GM23338 (cell line): ENCODE measurements around the gene MAG. TPM values are rescaled to one million over a fixed set of nuclear protein-coding genes. Genes with fewer than 3 reads are reported as not detected.

ENCODE experiments used
- ATAC-seq: fragments of 200-7000 bp; cut with Tn5 transposase; 3 replicates; pipeline ENCODE4 v1.9.1; 2020
- DNase-seq: peaks from one replicate; pipeline ENCODE4 v3.0.0-alpha.2; 2015; ENCODE audit warnings: low spot score
- H2AFZ ChIP-seq: fragments of 200-600 bp; sonication (generic); 2 replicates; pipeline ENCODE4 v1.8.0; 2016; ENCODE audit warnings: antibody characterized with exemption, mild to moderate bottlenecking, moderate library complexity
- H3F3A ChIP-seq: fragments of 200-600 bp; sonication (generic); replicated peaks from 2 replicates; pipeline ENCODE4 v1.8.0; 2017; ENCODE audit warnings: antibody characterized with exemption, mixed run types, low read depth
- H3K27ac ChIP-seq: fragments of 200-600 bp; sonication (generic); 2 replicates; pipeline ENCODE4 v1.6.1; 2016; ENCODE audit warnings: low read depth
- H3K27me3 ChIP-seq: fragments of 200-600 bp; sonication (generic); 2 replicates; pipeline ENCODE4 v1.8.0; 2016; ENCODE audit warnings: mild to moderate bottlenecking, mixed run types, moderate library complexity; ENCODE audit not compliant: insufficient read depth
- H3K36me3 ChIP-seq: fragments of 200-600 bp; sonication (generic); 2 replicates; pipeline ENCODE4 v1.8.0; 2016; ENCODE audit warnings: mild to moderate bottlenecking; ENCODE audit not compliant: insufficient read depth
- H3K4me1 ChIP-seq: fragments of 200-600 bp; sonication (generic); 2 replicates; pipeline ENCODE4 v1.8.0; 2016; ENCODE audit warnings: mild to moderate bottlenecking, moderate library complexity; ENCODE audit not compliant: insufficient read depth
- H3K4me2 ChIP-seq: fragments of 200-600 bp; sonication (generic); 2 replicates; pipeline ENCODE4 v1.7.1; 2017; ENCODE audit warnings: mixed run types
- H3K4me3 ChIP-seq: fragments of 200-600 bp; sonication (generic); 2 replicates; pipeline ENCODE4 v1.6.1; 2016; ENCODE audit warnings: mixed run types
- H3K79me2 ChIP-seq: fragments of 200-600 bp; sonication (generic); replicated peaks from 2 replicates; pipeline ENCODE4 v1.8.0; 2017; ENCODE audit warnings: mild to moderate bottlenecking; ENCODE audit not compliant: insufficient read depth
- H3K9me2 ChIP-seq: fragments of 200-600 bp; sonication (generic); 2 replicates; pipeline ENCODE4 v1.8.0; 2017; ENCODE audit not compliant: insufficient read depth
- H4K20me1 ChIP-seq: fragments of 200-600 bp; sonication (generic); replicated peaks from 2 replicates; pipeline ENCODE4 v1.8.0; 2017; ENCODE audit warnings: mild to moderate bottlenecking; ENCODE audit not compliant: insufficient read depth
- H3K27ac Mint-ChIP-seq: 2 replicates; pipeline ENCODE4 v1.8.0; 2020; ENCODE audit warnings: inconsistent platforms, mild to moderate bottlenecking, moderate library complexity, mixed read lengths
- H3K27me3 Mint-ChIP-seq: 3 replicates; pipeline ENCODE4 v1.8.0; 2022; ENCODE audit warnings: low read depth, mild to moderate bottlenecking, moderate library complexity, mixed read lengths, inconsistent platforms; ENCODE audit not compliant: insufficient read depth, poor library complexity
- H3K36me3 Mint-ChIP-seq: 3 replicates; pipeline ENCODE4 v1.8.0; 2021; ENCODE audit warnings: low read depth, mild to moderate bottlenecking, inconsistent platforms, moderate library complexity, mixed read lengths
- H3K4me1 Mint-ChIP-seq: 3 replicates; pipeline ENCODE4 v1.8.0; 2020; ENCODE audit warnings: mild to moderate bottlenecking, inconsistent platforms, mixed read lengths
- H3K4me3 Mint-ChIP-seq: 3 replicates; pipeline ENCODE4 v1.8.0; 2021; ENCODE audit warnings: moderate library complexity, mild to moderate bottlenecking, inconsistent platforms, mixed read lengths
- H3K9me3 Mint-ChIP-seq: 3 replicates; pipeline ENCODE4 v1.8.0; 2020; ENCODE audit warnings: moderate library complexity, mild to moderate bottlenecking, inconsistent platforms, mixed read lengths
- CREB1 ChIP-seq: fragments of 250-450 bp; sonication (Bioruptor Pico); IDR thresholded peaks from 2 replicates; pipeline ENCODE4 v1.5.0; 2020; ENCODE audit warnings: low read depth, mild to moderate bottlenecking, moderate library complexity
- CTCF ChIP-seq, 2 experiments: fragments of 200-600 bp in 1 of 2; sonication (generic) in 1 of 2; conservative IDR thresholded peaks; 2 replicates each; pipeline versions ENCODE4 v1.5.1 to v1.6.1; 2016 to 2017; ENCODE audit warnings: antibody characterized with exemption in 2 of 2, low read depth in 2 of 2, mild to moderate bottlenecking in 2 of 2, moderate library complexity in 1 of 2
- ETS1 ChIP-seq: IDR thresholded peaks from 2 replicates; pipeline ENCODE4 v1.6.1; 2016; ENCODE audit warnings: antibody characterized with exemption
- EZH2 ChIP-seq: fragments of 200-600 bp; sonication (generic); IDR thresholded peaks from one replicate; pipeline ENCODE4 v1.8.0; 2017; ENCODE audit warnings: antibody characterized with exemption, mild to moderate bottlenecking, low read depth; ENCODE audit not compliant: unreplicated experiment
- EZH2phosphoT487 ChIP-seq: fragments of 200-600 bp; sonication (generic); IDR thresholded peaks from one replicate; pipeline ENCODE4 v1.8.1; 2018; ENCODE audit warnings: antibody characterized with exemption; ENCODE audit not compliant: unreplicated experiment
- JUNB ChIP-seq: IDR thresholded peaks from one replicate; pipeline ENCODE4 v1.6.1; 2016; ENCODE audit warnings: antibody characterized with exemption; ENCODE audit not compliant: unreplicated experiment
- NANOG ChIP-seq: IDR thresholded peaks from 2 replicates; pipeline ENCODE4 v1.6.1; 2016; ENCODE audit warnings: antibody characterized with exemption, borderline replicate concordance
- POLR2AphosphoS5 ChIP-seq: IDR thresholded peaks from 2 replicates; pipeline ENCODE4 v1.6.1; 2016; ENCODE audit warnings: antibody characterized with exemption, low read depth
- REST ChIP-seq: IDR thresholded peaks from one replicate; pipeline ENCODE4 v1.6.1; 2018; ENCODE audit warnings: antibody characterized with exemption; ENCODE audit not compliant: unreplicated experiment
- STAT1 ChIP-seq: IDR thresholded peaks from one replicate; pipeline ENCODE4 v1.6.1; 2016; ENCODE audit warnings: antibody characterized with exemption; ENCODE audit not compliant: unreplicated experiment
- ZNF114 ChIP-seq: fragments of 250-450 bp; sonication (Bioruptor Pico); IDR thresholded peaks from 2 replicates; pipeline ENCODE4 v1.5.0; 2020; ENCODE audit warnings: mild to moderate bottlenecking, moderate library complexity
- ZNF331 ChIP-seq: fragments of 250-450 bp; sonication (Bioruptor Pico); IDR thresholded peaks from 2 replicates; pipeline ENCODE4 v1.5.0; 2020; ENCODE audit warnings: low read depth, mild to moderate bottlenecking, moderate library complexity
- ZNF462 ChIP-seq: fragments of 250-450 bp; sonication (Bioruptor Pico); IDR thresholded peaks from 2 replicates; pipeline ENCODE4 v1.5.0; 2020; ENCODE audit warnings: mild to moderate bottlenecking, moderate library complexity
- polyA plus RNA-seq: library from polyadenylated mRNA; unstranded; fragments of >200 nt; fragmentation: Nextera tagmentation; extraction: Ambion mirVana; gene quantifications from 2 replicates; pipeline ENCODE4 v1.2.1, GENCODE V29; 2016
- total RNA-seq: library from RNA; depleted of rRNA; stranded (reverse); fragments of >200 nt; shearing (Covaris generic); gene quantifications from 2 replicates; pipeline ENCODE4 v1.2.3, GENCODE V29; 2014

MAG gene
- total and polyA plus RNA-seq, 2 experiments from 2014 or later, result 0.61 to 1.3 TPM

- Mint-ChIP-seq H3K9me3 (no peaks in the 10 kb centered on the region), H3K36me3 (peaks cover 85% of the 10 kb centered on the region), H3K27ac (0 out of 2 replicates have a peak overlapping the region, but pooled peaks have one; percentile 31), H3K4me3 (no peak overlapping the region), H3K27me3 (peaks cover 22% of the 10 kb centered on the region), H3K4me1 (peaks cover 5% of the 10 kb centered on the region)
- H3K36me3 ChIP-seq, result 0 out of 2 replicates have a peak, but pooled peaks cover 23% of the 10 kb centered on the region
- no peak overlapping the region for H3K4me2 ChIP-seq
- H3K4me3 ChIP-seq, result no peak overlapping the region
- H4K20me1 ChIP-seq, result peaks cover 33% of the 10 kb centered on the region
- 0 out of 2 replicates have a peak overlapping the region, but pooled peaks have one; percentile 19 for H3K27ac ChIP-seq
- ATAC-seq (no peak), DNase-seq (no peak)
- H3K27me3 ChIP-seq, result no peaks in the 10 kb centered on the region
- no peaks in the 10 kb centered on the region for H3F3A ChIP-seq
- no peaks in the 10 kb centered on the region for H3K9me2 ChIP-seq
- H2AFZ ChIP-seq, result no peak overlapping the region
- H3K79me2 ChIP-seq, result peaks cover 42% of the 10 kb centered on the region
- no peak for TF ChIP-seq REST
- TF ChIP-seq STAT1, result no peak
- TF ChIP-seq NANOG, result no peak
- TF ChIP-seq CREB1 (CRISPR knock-in tag), result no peak
- no peak for TF ChIP-seq ETS1
- TF ChIP-seq CTCF (conservative IDR thresholded peaks at IDR 0.05; ENCODE audit: low read depth in 2 of 2), result no peak
- no peak for TF ChIP-seq JUNB
- no peak for TF ChIP-seq ZNF114 (CRISPR knock-in tag)
- no peak for TF ChIP-seq POLR2AphosphoS5
- no peak for TF ChIP-seq ZNF331
- no peak for TF ChIP-seq EZH2
- no peak for TF ChIP-seq EZH2phosphoT487
- TF ChIP-seq ZNF462 (CRISPR knock-in tag), result no peak
- no peaks in the 10 kb centered on the region for H3K4me1 ChIP-seq
Measured at GRCh38 chr19:35257113-35257461, 34.9 kb upstream of the MAG start.
